H9 (cell line): ENCODE measurements around the gene OPRD1. TPM values are rescaled to one million over a fixed set of nuclear protein-coding genes. Genes with fewer than 3 reads are reported as not detected.

ENCODE experiments used
- DNase-seq: peaks from one replicate; pipeline ENCODE4 v3.0.0-alpha.2; 2017
- H2AFZ ChIP-seq: one replicate; pipeline ENCODE4 v1.6.1; 2013; ENCODE audit warnings: mild to moderate bottlenecking, low read length, control low read depth, moderate library complexity
- H2AK5ac ChIP-seq: 2 replicates; pipeline ENCODE4 v1.6.1; 2013; ENCODE audit warnings: low read length, control low read depth, mixed read lengths; ENCODE audit not compliant: insufficient read length
- H2BK120ac ChIP-seq: one replicate; pipeline ENCODE4 v1.6.1; 2013; ENCODE audit warnings: low read depth, mild to moderate bottlenecking, low read length, control low read depth, inconsistent platforms; ENCODE audit not compliant: poor library complexity, severe bottlenecking
- H2BK12ac ChIP-seq: 2 replicates; pipeline ENCODE4 v1.6.1; 2013; ENCODE audit warnings: low read length, control low read depth, mixed read lengths, low read depth; ENCODE audit not compliant: insufficient read length
- H2BK15ac ChIP-seq: 2 replicates; pipeline ENCODE4 v1.6.1; 2013; ENCODE audit warnings: low read depth, low read length, control low read depth
- H2BK20ac ChIP-seq: one replicate; pipeline ENCODE4 v1.6.1; 2013; ENCODE audit warnings: low read depth, mild to moderate bottlenecking, low read length, control low read depth, inconsistent platforms; ENCODE audit not compliant: poor library complexity, severe bottlenecking
- H2BK5ac ChIP-seq: 2 replicates; pipeline ENCODE4 v1.6.1; 2013; ENCODE audit warnings: low read length, control low read depth, mixed read lengths; ENCODE audit not compliant: insufficient read length
- H3K14ac ChIP-seq: 2 replicates; pipeline ENCODE4 v1.6.1; 2013; ENCODE audit warnings: low read length, control low read depth; ENCODE audit not compliant: insufficient read depth
- H3K18ac ChIP-seq: 2 replicates; pipeline ENCODE4 v1.6.1; 2013; ENCODE audit warnings: low read depth, mild to moderate bottlenecking, mixed read lengths, low read length, control low read depth; ENCODE audit not compliant: insufficient read length
- H3K23ac ChIP-seq: 2 replicates; pipeline ENCODE4 v1.6.1; 2013; ENCODE audit warnings: low read length, control low read depth, mixed read lengths, low read depth; ENCODE audit not compliant: insufficient read length
- H3K23me2 ChIP-seq: 2 replicates; pipeline ENCODE4 v1.6.1; 2013; ENCODE audit warnings: low read depth, mild to moderate bottlenecking, mixed read lengths, low read length, control low read depth; ENCODE audit not compliant: insufficient read length, poor library complexity, severe bottlenecking
- H3K27ac ChIP-seq: 2 replicates; pipeline ENCODE4 v1.5.1; 2013; ENCODE audit warnings: low read length, control low read depth, mixed read lengths, low read depth; ENCODE audit not compliant: insufficient read length
- H3K27me3 ChIP-seq: 2 replicates; pipeline ENCODE4 v1.6.1; 2013; ENCODE audit warnings: low read length, control low read depth, inconsistent platforms; ENCODE audit not compliant: insufficient read depth
- H3K4ac ChIP-seq: 2 replicates; pipeline ENCODE4 v1.6.1; 2013; ENCODE audit warnings: low read depth, mild to moderate bottlenecking, control low read depth, inconsistent platforms, low read length, moderate library complexity
- H3K4me1 ChIP-seq: 2 replicates; pipeline ENCODE4 v1.6.1; 2013; ENCODE audit warnings: low read length, control low read depth, inconsistent platforms; ENCODE audit not compliant: insufficient read depth
- H3K4me2 ChIP-seq: 2 replicates; pipeline ENCODE4 v1.6.1; 2013; ENCODE audit warnings: low read length, control low read depth, mixed read lengths; ENCODE audit not compliant: insufficient read length, insufficient read depth
- H3K56ac ChIP-seq: 2 replicates; pipeline ENCODE4 v1.6.1; 2013; ENCODE audit warnings: low read depth, mild to moderate bottlenecking, mixed read lengths, low read length, control low read depth; ENCODE audit not compliant: insufficient read length
- H3K79me1 ChIP-seq: 2 replicates; pipeline ENCODE4 v1.6.1; 2013; ENCODE audit warnings: low read depth, mild to moderate bottlenecking, moderate library complexity, low read length, control low read depth, inconsistent platforms; ENCODE audit not compliant: insufficient read depth, poor library complexity, severe bottlenecking
- H3K79me2 ChIP-seq: 2 replicates; pipeline ENCODE4 v1.6.1; 2013; ENCODE audit warnings: low read length, control low read depth, inconsistent platforms; ENCODE audit not compliant: insufficient read depth
- H3K9ac ChIP-seq: 2 replicates; pipeline ENCODE4 v1.6.1; 2013; ENCODE audit warnings: low read length, control low read depth, mixed read lengths; ENCODE audit not compliant: insufficient read length; ENCODE audit errors: extremely low read depth
- H3K9me3 ChIP-seq: one replicate; pipeline ENCODE4 v1.6.1; 2013; ENCODE audit warnings: low read depth, low read length, inconsistent platforms; ENCODE audit not compliant: control insufficient read depth
- H3T11ph ChIP-seq: one replicate; pipeline ENCODE4 v1.6.1; 2013; ENCODE audit warnings: mild to moderate bottlenecking, low read length, control low read depth, inconsistent platforms
- H4K20me1 ChIP-seq: one replicate; pipeline ENCODE4 v1.6.1; 2013; ENCODE audit not compliant: control insufficient read depth, insufficient read length, insufficient read depth
- H4K5ac ChIP-seq: 2 replicates; pipeline ENCODE4 v1.6.1; 2013; ENCODE audit warnings: low read depth, mild to moderate bottlenecking, mixed read lengths, low read length, control low read depth; ENCODE audit not compliant: insufficient read length
- H4K8ac ChIP-seq: replicated peaks from 2 replicates; pipeline ENCODE4 v1.6.1; 2013; ENCODE audit warnings: low read length, control low read depth, mixed read lengths, low read depth; ENCODE audit not compliant: insufficient read length
- H4K91ac ChIP-seq: 2 replicates; pipeline ENCODE4 v1.6.1; 2013; ENCODE audit warnings: low read depth, mild to moderate bottlenecking, moderate library complexity, mixed read lengths, low read length, control low read depth; ENCODE audit not compliant: insufficient read length
- H3K27ac Mint-ChIP-seq, 3 experiments: 2 replicates in 2 of 3; 3 replicates in 1 of 3; pipeline ENCODE4 v1.8.0; 2020 to 2021; ENCODE audit warnings: mixed read lengths in 3 of 3, mild to moderate bottlenecking in 1 of 3, moderate library complexity in 1 of 3
- H3K27me3 Mint-ChIP-seq: 2 replicates; pipeline ENCODE4 v1.8.0; 2021; ENCODE audit warnings: low read depth, mild to moderate bottlenecking, moderate library complexity, mixed read lengths
- H3K36me3 Mint-ChIP-seq, 3 experiments: 2 replicates in 2 of 3; 3 replicates in 1 of 3; pipeline ENCODE4 v1.8.0; 2020 to 2021; ENCODE audit warnings: low read depth in 3 of 3, mixed read lengths in 3 of 3; ENCODE audit not compliant: insufficient read depth in 1 of 3
- H3K4me1 Mint-ChIP-seq, 2 experiments: 2 replicates each; pipeline ENCODE4 v1.8.0; 2020; ENCODE audit warnings: mixed read lengths in 2 of 2
- H3K4me3 Mint-ChIP-seq, 2 experiments: 2 replicates in 1 of 2; 3 replicates in 1 of 2; pipeline ENCODE4 v1.8.0; 2020 to 2021; ENCODE audit warnings: mild to moderate bottlenecking in 2 of 2, mixed read lengths in 2 of 2, moderate library complexity in 1 of 2
- H3K9me3 Mint-ChIP-seq, 2 experiments: 2 replicates in 1 of 2; 3 replicates in 1 of 2; pipeline ENCODE4 v1.8.0; 2020; ENCODE audit warnings: mild to moderate bottlenecking in 2 of 2, mixed read lengths in 2 of 2, moderate library complexity in 1 of 2
- CTCF ChIP-seq: fragments of 200-600 bp; sonication (generic); conservative IDR thresholded peaks from 3 replicates; pipeline ENCODE4 v1.8.0; 2021; ENCODE audit warnings: antibody characterized with exemption, mild to moderate bottlenecking
- WGBS: extraction: QIAGEN DNeasy Blood & Tissue Kit; methylation state at CpG from one replicate; pipeline ENCODE4 v1.1.7; 2013; ENCODE audit warnings: missing lambda C conversion rate, low lambda C conversion rate, mixed read lengths; ENCODE audit not compliant: insufficient read length; ENCODE audit errors: extremely low coverage; 5-methylcytosine and 5-hydroxymethylcytosine counted together
- total RNA-seq: library from RNA; stranded (reverse); gene quantifications from 2 replicates; pipeline ENCODE4 v1.2.1, GENCODE V29; 2021

The OPRD1 gene
- total RNA-seq, 1 experiment from 2014 or later: 1.8 TPM

GRCh38 chr1:28813931-28814465 lies 2.0 kb downstream of the OPRD1 start:
- Histone ChIP-seq H4K8ac (no peak overlapping the region), H3K4me1 (no peaks in the 10 kb centered on the region), H4K91ac (no peak overlapping the region), H2BK120ac (no peak overlapping the region), H3K9me3 (no peaks in the 10 kb centered on the region), H3K27me3 (peaks cover 25% of the 10 kb centered on the region), H3K18ac (no peak overlapping the region), H3K79me1 (no peaks in the 10 kb centered on the region), H3K27ac (no peak overlapping the region), H2AFZ (no peak overlapping the region), H3K56ac (no peak overlapping the region), H2BK12ac (no peak overlapping the region), H3T11ph (no peak overlapping the region), H2BK20ac (no peak overlapping the region), H2AK5ac (no peak overlapping the region), H3K4me2 (no peak overlapping the region), H3K23ac (no peak overlapping the region), H3K79me2 (no peaks in the 10 kb centered on the region), H3K4ac (no peak overlapping the region), H3K23me2 (no peaks in the 10 kb centered on the region), H2BK5ac (no peak overlapping the region), H4K20me1 (no peaks in the 10 kb centered on the region), H4K5ac (no peak overlapping the region), H3K9ac (no peak overlapping the region), H2BK15ac (no peak overlapping the region), H3K14ac (no peak overlapping the region)
- no peak for DNase-seq
- Mint-ChIP-seq H3K9me3 (peaks cover 2 to 10% of the 10 kb centered on the region in 2 experiments; a peak in 3 of 5 replicates), H3K4me3 (no peak overlapping the region; a peak in 1 of 5 replicates), H3K36me3 (peaks cover 0 to 8% (median 5%) of the 10 kb centered on the region in 3 experiments; a peak in 3 of 7 replicates), H3K27me3 (peaks cover 54% of the 10 kb centered on the region), H3K4me1 (peaks cover 9 to 28% of the 10 kb centered on the region in 2 experiments), H3K27ac (no peak overlapping the region)
- WGBS: no CpG with 5 or more reads among the region's 15 CpGs
- TF ChIP-seq CTCF: no peak
